Prostate gland (tissue), 2 donors: Measurements from ENCODE around the gene DLST.

Experiments
- POLR2A ChIP-seq: fragments of 450-650 bp; IDR thresholded peaks from one replicate; pipeline ENCODE4 v1.6.1; 2016; ENCODE audit warnings: antibody characterized with exemption, mild to moderate bottlenecking
- TF ChIP-seq, protein P1 (sequence below), 4 experiments: fragments of 200-600 bp in 2 of 4; fragments of 450-650 bp in 2 of 4; sonication (generic) in 2 of 4; IDR thresholded peaks; 1 replicate in 3 of 4; 2 replicates in 1 of 4; pipeline ENCODE4 v1.5.1; 2016 to 2019; ENCODE audit warnings: antibody characterized with exemption in 4 of 4, mild to moderate bottlenecking in 2 of 4, moderate library complexity in 2 of 4

GRCh38 chr14:74866708-74867389, 14.9 kb upstream of the DLST start:
- TF ChIP-seq, protein P1, sequence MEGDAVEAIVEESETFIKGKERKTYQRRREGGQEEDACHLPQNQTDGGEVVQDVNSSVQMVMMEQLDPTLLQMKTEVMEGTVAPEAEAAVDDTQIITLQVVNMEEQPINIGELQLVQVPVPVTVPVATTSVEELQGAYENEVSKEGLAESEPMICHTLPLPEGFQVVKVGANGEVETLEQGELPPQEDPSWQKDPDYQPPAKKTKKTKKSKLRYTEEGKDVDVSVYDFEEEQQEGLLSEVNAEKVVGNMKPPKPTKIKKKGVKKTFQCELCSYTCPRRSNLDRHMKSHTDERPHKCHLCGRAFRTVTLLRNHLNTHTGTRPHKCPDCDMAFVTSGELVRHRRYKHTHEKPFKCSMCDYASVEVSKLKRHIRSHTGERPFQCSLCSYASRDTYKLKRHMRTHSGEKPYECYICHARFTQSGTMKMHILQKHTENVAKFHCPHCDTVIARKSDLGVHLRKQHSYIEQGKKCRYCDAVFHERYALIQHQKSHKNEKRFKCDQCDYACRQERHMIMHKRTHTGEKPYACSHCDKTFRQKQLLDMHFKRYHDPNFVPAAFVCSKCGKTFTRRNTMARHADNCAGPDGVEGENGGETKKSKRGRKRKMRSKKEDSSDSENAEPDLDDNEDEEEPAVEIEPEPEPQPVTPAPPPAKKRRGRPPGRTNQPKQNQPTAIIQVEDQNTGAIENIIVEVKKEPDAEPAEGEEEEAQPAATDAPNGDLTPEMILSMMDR (IDR thresholded peaks at IDR 0.05), result no peak
- TF ChIP-seq POLR2A, result no peak
